Neuron (in vitro differentiated cells): Measurements from ENCODE around the gene IL23A.
A peak's percentile ranks its signal among the peaks of the same experiment; 100 is the strongest.
"Not testable (repeated sequence)": the region's sequence is repeated elsewhere in the genome, so short reads cannot be mapped to it uniquely, and the experiment has no call there.

ENCODE experiments used
- H2AFZ ChIP-seq: one replicate; pipeline ENCODE4 v1.6.1; 2013; ENCODE audit warnings: low read depth, mild to moderate bottlenecking, inconsistent platforms, low read length, moderate library complexity
- H3K27me3 ChIP-seq: one replicate; pipeline ENCODE4 v1.6.1; 2013; ENCODE audit warnings: low read length; ENCODE audit not compliant: insufficient read depth
- H3K36me3 ChIP-seq: one replicate; pipeline ENCODE4 v1.6.1; 2013; ENCODE audit warnings: low read length; ENCODE audit not compliant: insufficient read depth
- H3K4me1 ChIP-seq: one replicate; pipeline ENCODE4 v1.6.1; 2013; ENCODE audit warnings: low read length; ENCODE audit not compliant: insufficient read depth
- H3K4me3 ChIP-seq: 2 replicates; pipeline ENCODE4 v1.5.1; 2013; ENCODE audit warnings: mild to moderate bottlenecking, low read length, moderate library complexity
- H3K9me3 ChIP-seq: one replicate; pipeline ENCODE4 v1.6.1; 2013; ENCODE audit warnings: low read length

The IL23A gene

DNA sequence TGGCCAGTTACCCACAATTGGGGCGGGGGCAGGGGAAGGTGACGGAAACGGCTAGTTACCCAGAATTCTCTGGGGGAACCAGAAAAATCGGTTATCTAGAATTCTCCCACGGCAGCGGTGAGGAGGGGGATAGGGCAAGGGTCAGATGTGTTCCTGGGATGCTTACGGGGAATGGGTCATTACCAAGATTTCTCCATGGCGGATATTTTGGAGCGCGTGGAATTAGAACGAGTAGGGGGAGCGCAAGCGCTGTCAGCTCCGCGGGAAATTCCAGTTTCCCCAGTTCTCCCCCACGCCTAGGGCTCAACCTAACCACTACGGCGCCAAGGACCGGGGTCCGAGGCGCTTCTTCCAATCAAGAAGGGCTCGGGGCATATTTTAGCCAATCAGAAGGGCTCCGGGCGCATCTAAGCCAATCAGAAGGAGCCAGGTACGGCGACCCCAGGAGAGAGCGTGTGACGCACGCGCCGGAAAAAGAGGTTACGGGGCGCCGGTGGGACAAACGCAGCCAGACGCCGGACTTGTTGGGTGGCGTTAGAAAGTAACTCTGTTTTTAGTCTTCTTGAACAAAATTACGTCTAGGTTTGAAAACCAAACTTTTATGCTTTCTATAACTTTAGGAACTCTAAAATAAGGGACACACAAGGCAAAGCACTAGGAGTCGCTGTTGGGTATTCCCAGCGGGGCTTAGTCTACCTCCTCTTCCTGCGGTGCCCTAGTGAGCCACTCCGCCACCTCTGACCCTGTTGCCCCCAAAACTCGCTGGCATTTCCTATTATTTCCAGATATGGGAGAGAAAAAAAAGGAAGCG is 4.8 kb upstream of the IL23A start, which contains the start of gene PAN2:
PAN2 (minus strand) TSS at position 322 of the 811 bp plus-strand sequence. CDS start 906 bp downstream, outside the sequence.
- H2AFZ ChIP-seq, result peak within 1 kb of the TSS; percentile 77
- peaks cover 12% of the 10 kb centered on the region for H3K4me1 ChIP-seq
- H3K9me3 ChIP-seq, result no peaks in the 10 kb centered on the region
- H3K4me3 ChIP-seq, result peak within 1 kb of the TSS; percentile 59
- no peaks in the 10 kb centered on the region for H3K27me3 ChIP-seq
- H3K36me3 ChIP-seq, result no peaks in the 10 kb centered on the region

DNA sequence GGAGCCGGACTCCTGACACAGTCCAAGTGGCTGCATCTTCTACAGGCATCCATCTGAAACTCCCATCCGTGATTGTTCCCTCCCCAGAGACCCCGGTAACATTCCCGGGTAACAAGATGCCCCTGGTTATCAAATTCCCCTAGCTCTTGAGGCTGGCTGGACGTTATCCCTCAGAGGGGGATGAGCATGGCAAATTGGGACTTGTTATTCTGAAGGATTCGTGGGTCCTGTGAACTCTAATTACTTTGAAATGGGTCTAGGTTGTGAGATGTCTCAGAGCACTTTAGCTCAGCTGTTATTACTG is 4.2 kb upstream of the IL23A start:
- H3K27me3 ChIP-seq, result no peaks in the 10 kb centered on the region
- H3K36me3 ChIP-seq, result no peaks in the 10 kb centered on the region
- H3K9me3 ChIP-seq, result no peaks in the 10 kb centered on the region

DNA sequence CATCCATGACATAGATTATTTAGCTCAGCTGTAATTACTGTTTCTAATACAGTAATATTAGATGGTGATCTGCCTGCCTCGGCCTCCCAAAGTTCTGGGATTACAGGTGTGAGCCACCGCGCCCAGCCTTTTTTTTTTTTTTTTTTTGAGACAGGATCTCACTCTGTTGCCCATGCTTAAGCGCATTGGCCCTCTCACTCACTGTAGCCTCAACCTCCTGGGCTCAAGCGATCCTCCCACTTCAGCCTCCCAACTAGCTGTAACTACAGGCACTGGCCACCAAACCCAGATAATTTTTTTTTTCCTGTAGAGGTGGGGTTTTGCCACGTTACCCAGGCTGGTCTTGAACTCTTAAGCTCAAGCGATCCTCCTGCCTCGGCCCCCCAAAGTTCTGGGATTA is 3.2 kb upstream of the IL23A start:
- peaks cover 12% of the 10 kb centered on the region for H3K4me1 ChIP-seq
- not testable (repeated sequence) for H2AFZ ChIP-seq, H3K9me3 ChIP-seq, H3K4me3 ChIP-seq, H3K27me3 ChIP-seq, H3K36me3 ChIP-seq

More for the DNA sequence above, 4.2 kb upstream of the IL23A start:
- peak overlapping the region; percentile 77 for H2AFZ ChIP-seq
- peak overlapping the region; percentile 59 for H3K4me3 ChIP-seq
- H3K4me1 ChIP-seq, result peaks cover 12% of the 10 kb centered on the region

DNA sequence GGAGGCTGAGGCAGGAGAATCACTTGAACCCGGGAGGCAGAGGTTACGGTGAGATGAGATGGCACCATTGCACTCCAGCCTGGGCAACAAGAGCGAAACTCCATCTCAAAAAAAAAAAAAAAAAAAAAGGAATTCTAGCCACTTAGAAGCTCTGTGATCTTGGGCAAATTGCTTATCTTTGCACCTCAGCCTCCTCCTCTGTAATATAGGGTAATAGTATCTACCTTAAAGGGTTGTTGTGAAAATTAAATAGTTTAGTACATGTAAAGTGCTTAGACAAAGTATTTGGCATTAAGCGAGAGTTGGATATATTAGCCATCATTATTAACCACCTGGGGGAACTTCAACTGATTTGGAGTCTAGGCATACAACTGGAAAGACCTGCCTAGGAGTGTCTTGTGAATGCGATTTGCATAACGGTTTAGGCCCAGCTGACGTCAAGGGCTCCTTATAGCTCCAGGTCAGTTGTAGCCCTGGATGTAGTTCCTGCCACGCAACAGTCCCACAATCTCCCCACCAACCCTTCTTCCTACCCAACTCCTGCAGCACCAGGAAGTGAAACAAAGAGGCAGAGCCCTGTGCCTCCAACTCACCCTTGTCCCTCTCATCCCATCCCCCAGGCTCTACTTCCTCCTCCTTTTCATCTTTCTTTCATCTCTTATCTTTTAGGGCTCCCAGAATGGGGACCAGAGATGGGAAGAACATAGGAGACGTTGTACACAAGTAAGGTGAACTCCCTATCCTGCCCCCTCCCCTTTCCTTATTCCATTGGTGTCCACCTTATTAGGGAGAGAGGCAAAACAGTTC is 2.1 kb upstream of the IL23A start:
- no peak overlapping the region for H2AFZ ChIP-seq
- H3K9me3 ChIP-seq, result no peaks in the 10 kb centered on the region
- H3K36me3 ChIP-seq, result no peaks in the 10 kb centered on the region
- H3K27me3 ChIP-seq, result no peaks in the 10 kb centered on the region
- H3K4me3 ChIP-seq, result no peak overlapping the region
- H3K4me1 ChIP-seq, result peaks cover 12% of the 10 kb centered on the region

DNA sequence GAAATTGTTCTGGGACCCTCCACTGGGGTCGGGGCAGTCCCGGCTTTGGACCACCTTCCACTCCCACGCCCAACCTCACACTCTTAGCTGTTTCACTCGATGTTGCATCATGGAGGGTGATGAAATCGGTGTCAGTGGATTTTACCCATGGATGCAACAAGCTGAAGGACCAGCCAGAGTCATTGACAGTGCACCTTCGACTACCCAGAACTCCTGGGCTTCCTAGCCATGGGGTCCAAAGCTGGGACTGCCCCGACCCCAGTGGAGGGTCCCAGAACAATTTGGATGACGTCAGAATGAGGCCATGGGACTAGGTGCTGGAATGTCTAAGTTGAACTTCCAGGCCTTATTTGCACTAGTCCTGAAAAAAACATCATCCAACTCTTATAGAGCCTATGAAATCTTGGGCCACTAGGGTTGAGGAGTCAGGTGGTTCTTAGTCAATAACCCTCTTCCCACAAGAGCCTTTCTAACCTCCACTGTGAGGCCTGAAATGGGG is 882 bp upstream of the IL23A start:
- no peaks in the 10 kb centered on the region for H3K9me3 ChIP-seq
- H2AFZ ChIP-seq, result no peak overlapping the region
- H3K36me3 ChIP-seq, result peaks cover 2% of the 10 kb centered on the region
- H3K27me3 ChIP-seq, result no peaks in the 10 kb centered on the region
- H3K4me1 ChIP-seq, result peaks cover 11% of the 10 kb centered on the region
- H3K4me3 ChIP-seq, result no peak overlapping the region

DNA sequence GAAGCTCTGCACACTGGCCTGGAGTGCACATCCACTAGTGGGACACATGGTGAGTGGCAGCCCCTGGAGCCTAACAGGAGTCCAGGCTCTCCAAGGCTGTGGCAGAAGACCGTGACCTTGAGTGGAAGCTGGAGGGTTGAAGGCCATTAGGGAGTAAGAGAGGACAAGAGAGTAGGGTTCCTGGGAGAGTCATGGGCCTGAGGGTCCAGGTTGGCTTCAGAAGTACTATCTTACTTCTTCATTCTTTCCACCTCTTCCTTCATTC is 406 bp downstream of the IL23A start:
- Histone ChIP-seq H3K27me3 (no peaks in the 10 kb centered on the region), H3K36me3 (peaks cover 14% of the 10 kb centered on the region), H3K4me3 (no peak overlapping the region), H3K9me3 (no peaks in the 10 kb centered on the region), H2AFZ (no peak overlapping the region), H3K4me1 (peaks cover 6% of the 10 kb centered on the region)

DNA sequence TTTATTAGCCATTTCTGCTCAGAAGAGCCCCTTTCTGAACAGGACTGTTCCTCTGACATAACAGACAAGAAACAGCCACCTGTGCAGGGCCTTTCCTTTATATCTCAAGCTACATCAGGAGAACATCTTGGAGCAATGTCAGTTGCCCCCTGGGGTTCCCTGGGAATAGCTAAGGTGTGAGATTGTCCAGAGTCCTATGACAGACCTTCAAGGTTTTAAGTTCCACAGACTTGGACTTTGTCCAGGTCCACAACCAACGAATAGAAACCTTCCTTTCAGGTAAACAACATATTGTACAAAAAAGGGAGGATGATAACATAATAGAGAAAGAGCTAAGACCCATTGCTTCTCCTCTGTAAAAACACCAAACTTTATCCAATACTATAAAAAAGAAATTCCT is 2.9 kb downstream of the IL23A start:
- Histone ChIP-seq H3K4me1 (no peaks in the 10 kb centered on the region), H3K4me3 (no peak overlapping the region), H3K9me3 (no peaks in the 10 kb centered on the region), H2AFZ (no peak overlapping the region), H3K36me3 (peaks cover 32% of the 10 kb centered on the region), H3K27me3 (no peaks in the 10 kb centered on the region)

DNA sequence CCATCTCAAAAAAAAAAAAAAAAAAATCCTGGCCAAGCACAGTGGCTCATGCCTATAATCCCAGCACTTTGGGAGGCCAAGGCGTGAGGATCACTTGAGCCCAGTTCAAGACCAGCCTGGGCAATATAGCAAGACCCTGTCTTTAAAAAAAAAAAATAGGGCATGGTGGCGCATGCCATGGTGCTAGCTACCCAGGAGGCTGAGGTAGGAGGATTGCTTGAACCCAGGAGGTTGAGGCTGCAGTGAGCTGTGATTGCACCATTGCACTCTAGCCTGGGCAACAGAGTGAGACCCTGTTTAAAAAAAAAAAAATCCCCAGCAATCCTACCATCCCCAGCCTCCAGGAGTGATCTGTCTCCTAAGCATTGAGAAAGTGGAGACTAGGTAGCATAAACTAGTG is 3.6 kb downstream of the IL23A start:
- not testable (repeated sequence) for H3K4me1 ChIP-seq, H2AFZ ChIP-seq, H3K9me3 ChIP-seq, H3K4me3 ChIP-seq, H3K27me3 ChIP-seq
- peaks cover 38% of the 10 kb centered on the region for H3K36me3 ChIP-seq

DNA sequence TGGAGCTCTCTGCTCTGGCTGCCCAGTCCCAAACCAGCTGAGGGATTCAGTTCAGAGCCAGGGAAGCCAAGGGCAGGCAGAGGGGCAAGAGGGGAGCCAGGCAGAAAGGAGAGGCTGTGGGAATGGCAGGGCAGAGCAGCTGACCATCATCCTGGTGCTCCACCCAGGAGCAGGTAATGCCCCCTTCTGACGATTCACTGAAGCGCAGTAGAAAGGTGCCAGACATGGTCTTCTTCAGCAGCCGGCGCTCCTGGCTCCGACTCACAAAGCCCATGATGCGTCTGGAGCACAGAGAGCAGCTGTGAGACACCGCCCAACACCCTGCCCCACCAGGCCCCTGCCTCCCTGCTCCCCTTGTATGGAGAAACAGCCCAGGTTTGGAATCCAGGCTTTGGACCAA is 8.0 kb downstream of the IL23A start:
- Histone ChIP-seq H3K27me3 (no peaks in the 10 kb centered on the region), H3K4me3 (no peak overlapping the region), H2AFZ (no peak overlapping the region), H3K9me3 (no peaks in the 10 kb centered on the region), H3K36me3 (peaks cover 75% of the 10 kb centered on the region), H3K4me1 (no peaks in the 10 kb centered on the region)

DNA sequence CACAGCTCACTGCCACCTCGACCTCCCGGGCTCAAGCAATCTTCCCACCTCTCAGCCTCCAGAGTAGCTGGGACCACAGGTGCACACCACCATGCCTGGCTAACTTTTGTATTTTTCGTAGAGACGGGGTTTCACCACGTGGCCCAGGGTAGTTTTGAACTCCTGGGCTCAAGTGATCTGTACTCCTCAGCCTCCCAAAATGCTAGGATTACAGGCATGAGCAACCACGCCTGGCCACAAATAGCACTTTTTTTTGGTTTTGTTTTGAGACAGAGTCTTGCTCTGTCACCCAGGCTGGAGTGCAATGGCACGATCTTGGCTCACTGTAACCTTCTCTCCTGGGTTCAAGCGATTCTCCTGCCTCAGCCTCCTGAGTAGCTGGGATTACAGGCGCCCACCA is 8.6 kb downstream of the IL23A start:
- not testable (repeated sequence) for H3K9me3 ChIP-seq, H2AFZ ChIP-seq, H3K4me3 ChIP-seq, H3K27me3 ChIP-seq, H3K4me1 ChIP-seq
- peaks cover 77% of the 10 kb centered on the region for H3K36me3 ChIP-seq

DNA sequence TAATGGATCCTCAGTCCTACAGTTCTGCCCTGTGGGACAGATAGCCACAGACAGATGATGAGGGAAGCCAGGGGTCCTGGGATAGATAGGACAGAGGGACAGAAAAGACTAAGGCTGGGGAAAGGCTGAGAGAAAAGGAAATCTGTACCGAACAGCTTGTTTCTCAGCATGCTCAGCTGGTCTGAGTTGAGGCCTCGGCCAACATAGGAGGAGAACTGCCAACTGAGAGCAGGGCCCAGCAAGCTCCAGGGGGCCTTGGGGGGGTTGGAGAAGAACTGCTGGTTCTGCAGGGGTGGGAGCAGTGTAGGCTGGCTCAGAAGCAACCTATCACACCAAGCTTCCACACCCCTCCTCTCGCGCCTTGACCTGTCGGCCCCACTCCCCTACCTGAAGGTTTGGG is 10.1 kb downstream of the IL23A start:
- H3K4me1 ChIP-seq, result no peaks in the 10 kb centered on the region
- peaks cover 78% of the 10 kb centered on the region for H3K36me3 ChIP-seq

DNA sequence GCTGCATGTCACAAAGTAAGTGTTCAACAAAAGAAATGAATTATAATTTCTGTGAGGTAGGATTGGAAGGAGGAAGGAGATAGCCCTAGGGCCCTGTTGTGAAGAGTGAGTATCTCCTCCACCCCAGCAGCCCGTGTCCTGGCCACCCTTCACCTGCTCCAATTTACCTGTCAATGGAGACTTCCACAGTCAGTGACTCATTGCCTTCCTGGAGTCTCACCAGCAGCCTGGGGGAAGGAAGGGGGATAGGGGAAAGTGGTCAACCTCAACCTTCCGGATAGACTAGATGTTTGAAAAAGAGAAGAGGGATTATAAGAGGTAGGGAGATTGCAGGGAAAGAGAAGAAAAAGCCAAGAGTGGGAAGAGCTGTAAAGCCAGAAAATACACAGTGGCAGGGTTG is 12.0 kb downstream of the IL23A start:
- H3K4me1 ChIP-seq, result no peaks in the 10 kb centered on the region
- H3K9me3 ChIP-seq, result no peaks in the 10 kb centered on the region
- H3K36me3 ChIP-seq, result peaks cover 84% of the 10 kb centered on the region
- no peak overlapping the region for H3K4me3 ChIP-seq
- H2AFZ ChIP-seq, result no peak overlapping the region
- no peaks in the 10 kb centered on the region for H3K27me3 ChIP-seq

More for the DNA sequence above, 10.1 kb downstream of the IL23A start:
- no peak overlapping the region for H2AFZ ChIP-seq
- H3K9me3 ChIP-seq, result no peaks in the 10 kb centered on the region
- no peak overlapping the region for H3K4me3 ChIP-seq
- H3K27me3 ChIP-seq, result no peaks in the 10 kb centered on the region

DNA sequence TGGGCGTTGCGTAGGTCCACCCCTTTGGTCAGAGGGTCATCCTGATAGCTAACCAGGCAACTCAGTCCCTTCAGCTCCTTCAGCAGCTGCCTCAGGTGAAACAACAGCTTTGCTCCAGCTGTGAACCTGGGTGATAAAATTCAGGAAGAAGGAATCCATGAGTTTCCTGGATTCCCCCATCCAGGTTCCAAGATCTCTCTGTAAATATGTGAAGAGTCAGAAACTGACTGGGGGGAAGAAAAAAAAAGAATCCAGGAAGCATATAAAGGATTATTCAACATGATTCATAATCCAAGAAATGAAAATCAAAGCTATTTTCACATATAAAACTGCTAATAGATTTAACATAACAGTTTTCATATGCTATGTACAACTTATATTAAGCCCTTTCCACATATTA is 12.6 kb downstream of the IL23A start:
- Histone ChIP-seq H3K27me3 (no peaks in the 10 kb centered on the region), H3K4me1 (no peaks in the 10 kb centered on the region), H3K9me3 (no peaks in the 10 kb centered on the region), H2AFZ (no peak overlapping the region), H3K4me3 (no peak overlapping the region), H3K36me3 (peaks cover 83% of the 10 kb centered on the region)
